Measurements from ENCODE around the gene CIB1. TPM values are rescaled to one million over a fixed set of nuclear protein-coding genes. Genes with fewer than 3 reads are reported as not detected.
A peak's percentile ranks its signal among the peaks of the same experiment; 100 is the strongest.
"Not testable (repeated sequence)": the region's sequence is repeated elsewhere in the genome, so short reads cannot be mapped to it uniquely, and the experiment has no call there.

Gene CIB1
- total RNA-seq, 1 donor from 2014 or later: 17.6 TPM

DNA sequence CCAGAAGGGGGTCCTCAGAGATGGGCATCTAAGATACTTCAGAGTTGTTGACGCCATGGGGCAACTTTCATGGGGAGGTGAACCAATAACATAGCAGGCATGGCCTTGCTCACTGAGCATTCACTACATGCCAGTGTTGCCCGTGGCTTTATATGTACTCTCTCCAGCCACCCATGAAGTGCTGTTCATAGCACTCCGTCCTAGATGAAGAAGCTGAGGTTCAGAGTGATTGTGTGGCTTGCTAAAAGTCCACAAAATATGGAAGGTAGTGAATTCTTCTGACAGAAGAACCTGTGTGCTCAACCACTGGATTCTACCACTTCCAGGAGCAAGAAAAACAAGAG, 42.4 kb downstream of the CIB1 start:
- DNase-seq (ENCODE audit: low spot score in 2 of 2, unreplicated experiment in 2 of 2): no peak
- TF ChIP-seq, protein P1, sequence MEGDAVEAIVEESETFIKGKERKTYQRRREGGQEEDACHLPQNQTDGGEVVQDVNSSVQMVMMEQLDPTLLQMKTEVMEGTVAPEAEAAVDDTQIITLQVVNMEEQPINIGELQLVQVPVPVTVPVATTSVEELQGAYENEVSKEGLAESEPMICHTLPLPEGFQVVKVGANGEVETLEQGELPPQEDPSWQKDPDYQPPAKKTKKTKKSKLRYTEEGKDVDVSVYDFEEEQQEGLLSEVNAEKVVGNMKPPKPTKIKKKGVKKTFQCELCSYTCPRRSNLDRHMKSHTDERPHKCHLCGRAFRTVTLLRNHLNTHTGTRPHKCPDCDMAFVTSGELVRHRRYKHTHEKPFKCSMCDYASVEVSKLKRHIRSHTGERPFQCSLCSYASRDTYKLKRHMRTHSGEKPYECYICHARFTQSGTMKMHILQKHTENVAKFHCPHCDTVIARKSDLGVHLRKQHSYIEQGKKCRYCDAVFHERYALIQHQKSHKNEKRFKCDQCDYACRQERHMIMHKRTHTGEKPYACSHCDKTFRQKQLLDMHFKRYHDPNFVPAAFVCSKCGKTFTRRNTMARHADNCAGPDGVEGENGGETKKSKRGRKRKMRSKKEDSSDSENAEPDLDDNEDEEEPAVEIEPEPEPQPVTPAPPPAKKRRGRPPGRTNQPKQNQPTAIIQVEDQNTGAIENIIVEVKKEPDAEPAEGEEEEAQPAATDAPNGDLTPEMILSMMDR (IDR thresholded peaks at IDR 0.05; ENCODE audit: unreplicated experiment): no peak
- Mint-ChIP-seq H3K27ac (peak overlapping the region; percentile 67), H3K27me3 (ENCODE audit: low read depth) (no peaks in the 10 kb centered on the region), H3K9me3 (no peaks in the 10 kb centered on the region), H3K36me3 (peaks cover 7% of the 10 kb centered on the region), H3K4me3 (no peak overlapping the region), H3K4me1 (peaks cover 14% of the 10 kb centered on the region)

GRCh38 chr15:90190606-90191343, 43.0 kb downstream of the CIB1 start:
- Mint-ChIP-seq H3K27ac (no peak overlapping the region), H3K9me3 (no peaks in the 10 kb centered on the region), H3K4me1 (peaks cover 14% of the 10 kb centered on the region), H3K36me3 (peaks cover 7% of the 10 kb centered on the region), H3K4me3 (no peak overlapping the region), H3K27me3 (ENCODE audit: low read depth) (no peaks in the 10 kb centered on the region)
- TF ChIP-seq, protein P1 (IDR thresholded peaks at IDR 0.05; ENCODE audit: unreplicated experiment): no peak
- no peak for DNase-seq (ENCODE audit: low spot score in 2 of 2, unreplicated experiment in 2 of 2)

DNA sequence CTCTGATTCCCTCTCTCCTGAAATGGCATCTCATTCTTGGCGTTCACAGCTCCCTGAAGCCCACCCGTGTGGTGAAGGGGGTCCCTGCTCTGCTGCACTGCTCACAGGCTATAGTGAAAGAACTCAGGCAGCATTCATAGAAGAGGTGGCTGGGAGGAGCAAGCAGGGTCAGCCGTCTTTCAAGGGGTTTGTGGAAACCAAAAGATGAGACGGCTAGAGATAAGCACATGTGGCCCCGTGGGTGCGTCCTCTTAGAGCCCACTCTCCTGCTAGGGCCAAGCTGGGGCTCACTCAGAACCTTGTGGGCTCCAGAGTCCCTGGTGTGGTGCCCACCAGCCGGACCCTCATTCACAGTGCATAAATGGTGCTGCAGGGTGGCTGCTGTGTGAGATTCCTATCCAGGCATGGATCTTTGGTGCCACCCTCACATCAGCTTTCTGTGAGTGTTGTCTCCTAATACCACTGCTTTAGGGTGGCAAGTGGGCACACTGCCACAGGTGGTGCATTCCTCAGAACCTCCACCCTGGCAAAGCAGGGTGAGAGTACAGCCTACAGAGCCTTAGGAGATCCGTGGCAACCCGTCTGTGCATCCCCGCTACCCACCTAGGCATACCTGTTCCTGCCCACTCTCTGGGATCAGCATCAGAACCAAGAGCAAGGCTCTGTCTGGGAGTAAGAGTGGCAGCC, 43.8 kb downstream of the CIB1 start:
- H3K27ac Mint-ChIP-seq: no peak overlapping the region
- no peak overlapping the region for H3K4me3 Mint-ChIP-seq
- no peaks in the 10 kb centered on the region for H3K27me3 Mint-ChIP-seq (ENCODE audit: low read depth)
- DNase-seq (ENCODE audit: low spot score in 2 of 2, unreplicated experiment in 2 of 2): no peak
- H3K9me3 Mint-ChIP-seq: no peaks in the 10 kb centered on the region
- TF ChIP-seq, protein P1 (IDR thresholded peaks at IDR 0.05; ENCODE audit: unreplicated experiment): no peak
- peaks cover 3% of the 10 kb centered on the region for H3K36me3 Mint-ChIP-seq
- H3K4me1 Mint-ChIP-seq: peaks cover 19% of the 10 kb centered on the region

- Mint-ChIP-seq H3K4me1 (peaks cover 22% of the 10 kb centered on the region), H3K9me3 (no peaks in the 10 kb centered on the region), H3K27ac (no peak overlapping the region), H3K4me3 (no peak overlapping the region), H3K36me3 (peaks cover 2% of the 10 kb centered on the region), H3K27me3 (ENCODE audit: low read depth) (no peaks in the 10 kb centered on the region)
- TF ChIP-seq, protein P1 (IDR thresholded peaks at IDR 0.05; ENCODE audit: unreplicated experiment): no peak
- no peak for DNase-seq (ENCODE audit: low spot score in 2 of 2, unreplicated experiment in 2 of 2)
These were observed 44.6 kb downstream of the CIB1 start for GRCh38 chr15:90188914-90189748.

GRCh38 chr15:90188065-90188464, 45.7 kb downstream of the CIB1 start:
- not testable (repeated sequence) for H3K27me3 Mint-ChIP-seq (ENCODE audit: low read depth); DNase-seq (ENCODE audit: low spot score in 2 of 2, unreplicated experiment in 2 of 2); H3K9me3 Mint-ChIP-seq; H3K36me3 Mint-ChIP-seq; H3K4me3 Mint-ChIP-seq; H3K27ac Mint-ChIP-seq
- peaks cover 26% of the 10 kb centered on the region for H3K4me1 Mint-ChIP-seq

All from mesothelial cell of epicardium (in vitro differentiated cells).